ENCODE measurements around the gene HK1.

HK1 gene

GRCh38 chr10:69334302-69335062 is 56.2 kb downstream of the HK1 start:
- DNase-seq (ENCODE audit: low read depth) = no peak
- no peak overlapping the region for H3K4me3 ChIP-seq (ENCODE audit: low read length)
- TF ChIP-seq, protein P1, sequence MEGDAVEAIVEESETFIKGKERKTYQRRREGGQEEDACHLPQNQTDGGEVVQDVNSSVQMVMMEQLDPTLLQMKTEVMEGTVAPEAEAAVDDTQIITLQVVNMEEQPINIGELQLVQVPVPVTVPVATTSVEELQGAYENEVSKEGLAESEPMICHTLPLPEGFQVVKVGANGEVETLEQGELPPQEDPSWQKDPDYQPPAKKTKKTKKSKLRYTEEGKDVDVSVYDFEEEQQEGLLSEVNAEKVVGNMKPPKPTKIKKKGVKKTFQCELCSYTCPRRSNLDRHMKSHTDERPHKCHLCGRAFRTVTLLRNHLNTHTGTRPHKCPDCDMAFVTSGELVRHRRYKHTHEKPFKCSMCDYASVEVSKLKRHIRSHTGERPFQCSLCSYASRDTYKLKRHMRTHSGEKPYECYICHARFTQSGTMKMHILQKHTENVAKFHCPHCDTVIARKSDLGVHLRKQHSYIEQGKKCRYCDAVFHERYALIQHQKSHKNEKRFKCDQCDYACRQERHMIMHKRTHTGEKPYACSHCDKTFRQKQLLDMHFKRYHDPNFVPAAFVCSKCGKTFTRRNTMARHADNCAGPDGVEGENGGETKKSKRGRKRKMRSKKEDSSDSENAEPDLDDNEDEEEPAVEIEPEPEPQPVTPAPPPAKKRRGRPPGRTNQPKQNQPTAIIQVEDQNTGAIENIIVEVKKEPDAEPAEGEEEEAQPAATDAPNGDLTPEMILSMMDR (conservative IDR thresholded peaks at IDR 0.05; ENCODE audit: low read depth, low read length) = no peak

DNA sequence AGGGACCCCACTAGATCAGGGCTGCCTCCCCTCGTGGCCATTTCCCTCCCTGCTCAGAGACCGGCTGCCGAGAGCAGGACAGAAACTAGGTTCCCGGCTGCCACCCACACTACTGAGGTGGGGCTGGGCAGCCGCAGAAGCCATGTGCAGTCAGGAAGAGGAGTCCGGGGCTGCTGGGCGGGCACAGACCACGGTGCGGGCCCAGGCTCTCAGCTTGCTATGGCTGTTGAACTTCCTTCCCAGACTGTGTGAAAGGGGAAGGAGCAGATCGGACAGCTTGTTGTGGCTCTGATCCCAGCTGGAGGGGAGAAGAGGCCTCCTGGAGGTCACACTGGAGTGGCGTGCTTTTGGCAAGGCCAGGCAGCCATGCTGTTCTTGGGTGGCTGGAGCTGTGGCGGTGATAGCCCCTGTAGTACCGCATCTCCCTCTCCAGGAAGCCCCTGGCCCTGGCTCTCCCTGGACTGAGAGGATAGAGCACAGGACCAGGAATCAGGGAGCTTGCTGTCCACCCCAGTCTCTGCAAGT is 56.8 kb downstream of the HK1 start:
- no peak overlapping the region for H3K4me3 ChIP-seq (ENCODE audit: low read length)
- TF ChIP-seq, protein P1 (conservative IDR thresholded peaks at IDR 0.05; ENCODE audit: low read depth, low read length) = no peak
- no peak for DNase-seq (ENCODE audit: low read depth)

DNA sequence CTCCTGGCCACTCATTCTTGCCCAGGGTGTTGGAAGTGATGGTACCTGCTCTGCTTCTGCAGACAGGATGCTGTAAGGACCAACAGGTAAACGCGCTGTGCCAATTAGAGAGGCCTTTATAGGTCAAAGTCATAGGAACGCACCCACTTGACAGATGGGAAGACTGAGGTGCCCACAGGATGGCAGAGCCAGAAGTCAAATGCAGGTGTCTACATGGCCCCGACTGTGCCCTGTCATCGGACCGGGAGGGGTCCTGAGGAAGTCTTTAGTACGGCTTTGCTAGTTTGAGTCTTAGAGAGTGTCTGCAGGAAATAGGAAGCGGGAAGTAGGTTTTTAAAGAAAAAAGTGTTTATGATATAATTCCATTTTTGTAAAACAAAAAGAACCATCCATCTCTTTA is 57.3 kb downstream of the HK1 start:
- no peak overlapping the region for H3K4me3 ChIP-seq (ENCODE audit: low read length)
- DNase-seq (ENCODE audit: low read depth) = no peak
- TF ChIP-seq, protein P1 (conservative IDR thresholded peaks at IDR 0.05; ENCODE audit: low read depth, low read length) = no peak

GRCh38 chr10:69336952-69337295 is 58.6 kb downstream of the HK1 start:
- no peak for DNase-seq (ENCODE audit: low read depth)
- TF ChIP-seq, protein P1 (conservative IDR thresholded peaks at IDR 0.05; ENCODE audit: low read depth, low read length) = no peak
- H3K4me3 ChIP-seq (ENCODE audit: low read length) = no peak overlapping the region

DNA sequence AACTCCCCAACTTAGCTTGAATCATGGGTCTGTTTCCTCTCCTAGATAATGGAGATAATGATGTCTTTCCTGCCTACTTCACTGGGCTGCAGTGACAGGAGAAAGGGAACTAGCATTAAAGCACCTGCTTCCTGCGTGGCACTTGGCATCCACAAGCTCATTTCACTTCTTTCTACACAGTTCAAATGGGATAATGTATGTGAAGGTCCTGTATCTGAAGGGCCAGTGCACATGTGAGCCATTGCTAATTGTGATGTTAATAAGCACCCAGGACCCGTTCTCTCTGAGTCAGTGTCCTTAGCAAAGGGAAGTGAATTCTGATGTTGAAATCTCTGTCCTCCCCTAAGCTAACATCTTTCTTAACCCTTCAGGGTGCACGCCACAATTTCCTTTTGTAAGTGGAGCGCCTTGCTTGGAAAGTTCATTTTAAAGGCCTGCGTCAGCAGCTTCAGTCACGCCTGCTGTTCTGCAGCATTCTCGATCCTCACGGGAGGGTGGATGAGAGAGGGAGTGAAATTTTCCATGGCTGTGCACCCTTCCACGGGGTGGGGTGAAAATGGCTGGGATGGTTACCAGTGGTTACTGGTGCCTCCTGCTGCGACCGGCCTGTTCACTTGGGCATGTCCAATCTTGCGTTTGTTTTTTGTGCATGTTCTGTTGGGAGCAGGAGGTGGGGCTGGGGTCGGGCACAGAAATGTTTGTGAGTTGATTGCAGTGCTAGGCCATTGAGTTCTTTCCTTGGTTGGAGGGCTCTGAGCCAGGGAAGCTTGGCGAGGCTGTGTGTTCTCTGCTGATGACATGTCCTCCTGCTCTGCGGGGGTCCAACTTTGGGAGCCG is 59.2 kb downstream of the HK1 start:
- H3K4me3 ChIP-seq (ENCODE audit: low read length) = no peak overlapping the region
- DNase-seq (ENCODE audit: low read depth) = no peak

DNA sequence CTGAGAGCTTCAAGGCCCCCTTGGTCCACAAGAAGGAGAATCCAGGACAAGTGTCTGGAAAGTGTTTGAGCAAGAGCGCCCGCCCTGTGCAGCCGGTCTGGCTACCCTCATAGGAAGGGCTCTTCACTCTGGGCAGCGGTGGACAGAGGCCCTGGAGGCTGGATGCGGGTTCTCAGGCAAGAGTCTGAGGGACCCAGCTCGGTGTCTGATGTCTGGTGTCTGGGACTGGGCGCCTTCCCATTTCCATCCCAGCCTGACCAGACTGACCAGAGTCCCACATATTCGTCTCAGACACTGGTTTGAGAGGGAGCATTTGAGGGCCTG is 59.8 kb downstream of the HK1 start:
- DNase-seq (ENCODE audit: low read depth) = no peak
- TF ChIP-seq, protein P1 (conservative IDR thresholded peaks at IDR 0.05; ENCODE audit: low read depth, low read length) = no peak
- no peak overlapping the region for H3K4me3 ChIP-seq (ENCODE audit: low read length)

More for the DNA sequence above, 59.2 kb downstream of the HK1 start:
- TF ChIP-seq, protein P1 (conservative IDR thresholded peaks at IDR 0.05; ENCODE audit: low read depth, low read length) = no peak
